ENCODE results near the gene TRNAU1AP.

GRCh38 chr1:28526886-28527285 is 26.0 kb upstream of the TRNAU1AP start:
- TF ChIP-seq POLR2A (IDR thresholded peaks at IDR 0.05), result no peak
- no peak for TF ChIP-seq EP300 (IDR thresholded peaks at IDR 0.05)
- no peak for TF ChIP-seq CTCF (IDR thresholded peaks at IDR 0.05)
- TF ChIP-seq POLR2AphosphoS5 (IDR thresholded peaks at IDR 0.05), result no peak
